Endothelial cell of umbilical vein (primary cell): Measurements from ENCODE around the gene IPO9.

Source experiments
- EZH2 ChIP-seq: IDR thresholded peaks from 2 replicates; pipeline ENCODE4 v1.6.1; 2012; ENCODE audit warnings: borderline replicate concordance, low read depth, mild to moderate bottlenecking, moderate library complexity, low read length, inconsistent platforms; ENCODE audit not compliant: severe bottlenecking
- FOS ChIP-seq: IDR thresholded peaks from 2 replicates; pipeline ENCODE4 v1.6.1; 2011; ENCODE audit warnings: mild to moderate bottlenecking, low read length, moderate library complexity, borderline replicate concordance; ENCODE audit not compliant: insufficient read depth
- JUN ChIP-seq: IDR thresholded peaks from 2 replicates; pipeline ENCODE4 v1.6.1; 2011; ENCODE audit warnings: borderline replicate concordance, low read depth; ENCODE audit not compliant: insufficient read length, insufficient read depth
- MYC ChIP-seq: IDR thresholded peaks from one replicate; pipeline ENCODE4 v1.6.1; 2011; ENCODE audit warnings: mild to moderate bottlenecking, low read depth, low read length
- POLR2A ChIP-seq: IDR thresholded peaks from 2 replicates; pipeline ENCODE4 v1.6.1; 2012; ENCODE audit warnings: low read depth, mild to moderate bottlenecking, control low read depth, low read length
- POLR2AphosphoS5 ChIP-seq: IDR thresholded peaks from 2 replicates; pipeline ENCODE4 v1.6.1; 2012; ENCODE audit warnings: low read depth, mild to moderate bottlenecking, control low read depth, low read length, moderate library complexity; ENCODE audit not compliant: insufficient read depth
- TF ChIP-seq, protein P1 (sequence below), 2 donors: IDR thresholded peaks; 1 replicate in 1 of 2; 2 replicates in 1 of 2; pipeline ENCODE4 v1.5.1; 2011; ENCODE audit warnings: low read length in 2 of 2, mild to moderate bottlenecking in 2 of 2, moderate library complexity in 2 of 2, control low read depth in 1 of 2, inconsistent platforms in 1 of 2, low read depth in 1 of 2; ENCODE audit not compliant: insufficient read depth in 1 of 2; ENCODE audit errors: extremely low read depth in 1 of 2

DNA sequence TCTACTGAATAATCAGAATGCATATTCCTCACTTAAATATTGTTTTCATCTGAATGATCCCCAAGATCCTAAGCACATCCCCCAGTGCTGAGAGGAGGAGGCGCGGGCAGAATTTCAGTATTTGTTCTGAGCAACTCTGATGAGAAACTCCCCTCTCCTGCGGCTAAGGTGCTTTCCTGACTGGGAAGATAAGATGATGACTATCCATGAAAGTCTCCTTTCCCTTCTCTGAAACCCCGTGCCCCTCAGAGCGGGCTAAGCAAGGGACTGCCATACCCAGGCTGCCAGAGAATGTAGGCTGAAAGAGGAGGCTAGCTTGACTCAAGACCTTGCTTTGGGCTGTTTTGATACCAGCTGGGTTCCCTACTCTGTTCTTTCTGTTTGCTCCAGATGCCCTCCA lies 39.7 kb upstream of the IPO9 start:
- no peak for TF ChIP-seq POLR2AphosphoS5
- TF ChIP-seq, protein P1, sequence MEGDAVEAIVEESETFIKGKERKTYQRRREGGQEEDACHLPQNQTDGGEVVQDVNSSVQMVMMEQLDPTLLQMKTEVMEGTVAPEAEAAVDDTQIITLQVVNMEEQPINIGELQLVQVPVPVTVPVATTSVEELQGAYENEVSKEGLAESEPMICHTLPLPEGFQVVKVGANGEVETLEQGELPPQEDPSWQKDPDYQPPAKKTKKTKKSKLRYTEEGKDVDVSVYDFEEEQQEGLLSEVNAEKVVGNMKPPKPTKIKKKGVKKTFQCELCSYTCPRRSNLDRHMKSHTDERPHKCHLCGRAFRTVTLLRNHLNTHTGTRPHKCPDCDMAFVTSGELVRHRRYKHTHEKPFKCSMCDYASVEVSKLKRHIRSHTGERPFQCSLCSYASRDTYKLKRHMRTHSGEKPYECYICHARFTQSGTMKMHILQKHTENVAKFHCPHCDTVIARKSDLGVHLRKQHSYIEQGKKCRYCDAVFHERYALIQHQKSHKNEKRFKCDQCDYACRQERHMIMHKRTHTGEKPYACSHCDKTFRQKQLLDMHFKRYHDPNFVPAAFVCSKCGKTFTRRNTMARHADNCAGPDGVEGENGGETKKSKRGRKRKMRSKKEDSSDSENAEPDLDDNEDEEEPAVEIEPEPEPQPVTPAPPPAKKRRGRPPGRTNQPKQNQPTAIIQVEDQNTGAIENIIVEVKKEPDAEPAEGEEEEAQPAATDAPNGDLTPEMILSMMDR (IDR thresholded peaks at IDR 0.05; ENCODE audit: extremely low read depth in 1 of 2, insufficient read depth in 1 of 2, low read depth in 1 of 2, low read length in 2 of 2) = no peak
- no peak for TF ChIP-seq POLR2A
- TF ChIP-seq MYC = no peak
- TF ChIP-seq EZH2 = no peak
- TF ChIP-seq FOS = no peak
- no peak for TF ChIP-seq JUN
